ENCODE data around the gene MYOZ3. TPM values are rescaled to one million over a fixed set of nuclear protein-coding genes. Genes with fewer than 3 reads are reported as not detected.

The MYOZ3 gene
- total RNA-seq, 1 experiment from 2014 or later = 0.10 TPM

DNA sequence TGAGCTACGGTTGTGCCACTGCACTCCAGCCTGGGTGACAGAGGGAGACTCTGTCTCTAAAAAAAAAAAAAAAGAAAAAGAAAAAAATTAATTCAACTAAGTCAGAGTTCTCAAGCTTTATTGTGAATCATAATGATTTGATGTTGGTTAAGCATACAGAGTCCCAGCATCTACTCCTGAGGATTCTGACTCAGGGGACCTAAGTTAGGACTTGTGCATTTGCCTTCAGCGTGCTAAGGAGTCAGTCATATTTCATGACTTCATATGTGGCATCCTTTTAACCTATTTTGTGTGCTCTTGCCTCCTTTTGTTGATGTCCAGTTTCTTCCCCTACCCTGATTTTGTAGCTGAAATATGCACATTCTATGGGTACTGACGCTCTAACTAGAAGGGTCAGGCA is 2.9 kb downstream of the MYOZ3 start:
- ChIA-PET POLR2A (no interaction called here), RAD21 (ENCODE audit: low non-redundant PET in 1 of 2, low total read pairs in 2 of 2, uncharacterized antibody in 2 of 2, unreplicated experiment in 2 of 2) (no interaction called here), CTCF (interaction anchor here (0.8 kb wide), 1 partner anchor 10 kb away, joined by 3 read pairs; no protein-coding TSS in a partner anchor)
- Histone ChIP-seq H3K9me3 (ENCODE audit: control insufficient read depth in 1 of 2, insufficient read depth in 1 of 2, low read depth in 1 of 2, low read length in 2 of 2) (no peaks in the 10 kb centered on the region), H3K27me3 (ENCODE audit: insufficient read depth, low read length) (no peaks in the 10 kb centered on the region; the same call in 1 of the 2 replicates), H3K4me2 (ENCODE audit: low read length) (no peak overlapping the region), H3K27ac (ENCODE audit: low read depth, low read length) (no peak overlapping the region), H3K79me2 (ENCODE audit: insufficient read depth, low read length) (no peaks in the 10 kb centered on the region), H3K4me3 (replicated peaks in 1 of 2; ENCODE audit: low read depth in 1 of 2, low read length in 2 of 2) (no peak overlapping the region), H3K9ac (ENCODE audit: low read length) (no peak overlapping the region), H4K20me1 (ENCODE audit: insufficient read depth) (no peaks in the 10 kb centered on the region), H2AFZ (ENCODE audit: low read depth, low read length, poor library complexity, severe bottlenecking) (no peak overlapping the region), H3K4me1 (ENCODE audit: control insufficient read depth in 1 of 2, insufficient read depth in 2 of 2, low read length in 2 of 2) (no peaks in the 10 kb centered on the region), H3K9me2 (ENCODE audit: insufficient read depth) (no peaks in the 10 kb centered on the region), H3K36me3 (ENCODE audit: control insufficient read depth in 1 of 2, insufficient read depth in 2 of 2, low read length in 2 of 2) (no peaks in the 10 kb centered on the region)
- intact Hi-C loops (cut with micrococcal nuclease) = no loop called here
- TF ChIP-seq, protein P1, sequence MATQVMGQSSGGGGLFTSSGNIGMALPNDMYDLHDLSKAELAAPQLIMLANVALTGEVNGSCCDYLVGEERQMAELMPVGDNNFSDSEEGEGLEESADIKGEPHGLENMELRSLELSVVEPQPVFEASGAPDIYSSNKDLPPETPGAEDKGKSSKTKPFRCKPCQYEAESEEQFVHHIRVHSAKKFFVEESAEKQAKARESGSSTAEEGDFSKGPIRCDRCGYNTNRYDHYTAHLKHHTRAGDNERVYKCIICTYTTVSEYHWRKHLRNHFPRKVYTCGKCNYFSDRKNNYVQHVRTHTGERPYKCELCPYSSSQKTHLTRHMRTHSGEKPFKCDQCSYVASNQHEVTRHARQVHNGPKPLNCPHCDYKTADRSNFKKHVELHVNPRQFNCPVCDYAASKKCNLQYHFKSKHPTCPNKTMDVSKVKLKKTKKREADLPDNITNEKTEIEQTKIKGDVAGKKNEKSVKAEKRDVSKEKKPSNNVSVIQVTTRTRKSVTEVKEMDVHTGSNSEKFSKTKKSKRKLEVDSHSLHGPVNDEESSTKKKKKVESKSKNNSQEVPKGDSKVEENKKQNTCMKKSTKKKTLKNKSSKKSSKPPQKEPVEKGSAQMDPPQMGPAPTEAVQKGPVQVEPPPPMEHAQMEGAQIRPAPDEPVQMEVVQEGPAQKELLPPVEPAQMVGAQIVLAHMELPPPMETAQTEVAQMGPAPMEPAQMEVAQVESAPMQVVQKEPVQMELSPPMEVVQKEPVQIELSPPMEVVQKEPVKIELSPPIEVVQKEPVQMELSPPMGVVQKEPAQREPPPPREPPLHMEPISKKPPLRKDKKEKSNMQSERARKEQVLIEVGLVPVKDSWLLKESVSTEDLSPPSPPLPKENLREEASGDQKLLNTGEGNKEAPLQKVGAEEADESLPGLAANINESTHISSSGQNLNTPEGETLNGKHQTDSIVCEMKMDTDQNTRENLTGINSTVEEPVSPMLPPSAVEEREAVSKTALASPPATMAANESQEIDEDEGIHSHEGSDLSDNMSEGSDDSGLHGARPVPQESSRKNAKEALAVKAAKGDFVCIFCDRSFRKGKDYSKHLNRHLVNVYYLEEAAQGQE (IDR thresholded peaks at IDR 0.05; ENCODE audit: low read depth) = no peak
- TF ChIP-seq, protein P2, sequence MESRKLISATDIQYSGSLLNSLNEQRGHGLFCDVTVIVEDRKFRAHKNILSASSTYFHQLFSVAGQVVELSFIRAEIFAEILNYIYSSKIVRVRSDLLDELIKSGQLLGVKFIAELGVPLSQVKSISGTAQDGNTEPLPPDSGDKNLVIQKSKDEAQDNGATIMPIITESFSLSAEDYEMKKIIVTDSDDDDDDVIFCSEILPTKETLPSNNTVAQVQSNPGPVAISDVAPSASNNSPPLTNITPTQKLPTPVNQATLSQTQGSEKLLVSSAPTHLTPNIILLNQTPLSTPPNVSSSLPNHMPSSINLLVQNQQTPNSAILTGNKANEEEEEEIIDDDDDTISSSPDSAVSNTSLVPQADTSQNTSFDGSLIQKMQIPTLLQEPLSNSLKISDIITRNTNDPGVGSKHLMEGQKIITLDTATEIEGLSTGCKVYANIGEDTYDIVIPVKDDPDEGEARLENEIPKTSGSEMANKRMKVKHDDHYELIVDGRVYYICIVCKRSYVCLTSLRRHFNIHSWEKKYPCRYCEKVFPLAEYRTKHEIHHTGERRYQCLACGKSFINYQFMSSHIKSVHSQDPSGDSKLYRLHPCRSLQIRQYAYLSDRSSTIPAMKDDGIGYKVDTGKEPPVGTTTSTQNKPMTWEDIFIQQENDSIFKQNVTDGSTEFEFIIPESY (IDR thresholded peaks at IDR 0.05; ENCODE audit: extremely low read depth, insufficient replicate concordance, low read length) = no peak
- TF ChIP-seq SP1 (IDR thresholded peaks at IDR 0.05; ENCODE audit: low read depth) = no peak
- no peak for TF ChIP-seq FOSL1 (IDR thresholded peaks at IDR 0.05; ENCODE audit: low read depth)
- TF ChIP-seq SRF (IDR thresholded peaks at IDR 0.05; ENCODE audit: low read depth) = no peak
- TF ChIP-seq ZNF274 (IDR thresholded peaks at IDR 0.05; ENCODE audit: low read depth, low read length) = no peak
- TF ChIP-seq, protein P3, sequence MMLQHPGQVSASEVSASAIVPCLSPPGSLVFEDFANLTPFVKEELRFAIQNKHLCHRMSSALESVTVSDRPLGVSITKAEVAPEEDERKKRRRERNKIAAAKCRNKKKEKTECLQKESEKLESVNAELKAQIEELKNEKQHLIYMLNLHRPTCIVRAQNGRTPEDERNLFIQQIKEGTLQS (IDR thresholded peaks at IDR 0.05) = no peak
- no peak for TF ChIP-seq RAD21 (IDR thresholded peaks at IDR 0.05; ENCODE audit: low read depth)
- TF ChIP-seq, protein P4, sequence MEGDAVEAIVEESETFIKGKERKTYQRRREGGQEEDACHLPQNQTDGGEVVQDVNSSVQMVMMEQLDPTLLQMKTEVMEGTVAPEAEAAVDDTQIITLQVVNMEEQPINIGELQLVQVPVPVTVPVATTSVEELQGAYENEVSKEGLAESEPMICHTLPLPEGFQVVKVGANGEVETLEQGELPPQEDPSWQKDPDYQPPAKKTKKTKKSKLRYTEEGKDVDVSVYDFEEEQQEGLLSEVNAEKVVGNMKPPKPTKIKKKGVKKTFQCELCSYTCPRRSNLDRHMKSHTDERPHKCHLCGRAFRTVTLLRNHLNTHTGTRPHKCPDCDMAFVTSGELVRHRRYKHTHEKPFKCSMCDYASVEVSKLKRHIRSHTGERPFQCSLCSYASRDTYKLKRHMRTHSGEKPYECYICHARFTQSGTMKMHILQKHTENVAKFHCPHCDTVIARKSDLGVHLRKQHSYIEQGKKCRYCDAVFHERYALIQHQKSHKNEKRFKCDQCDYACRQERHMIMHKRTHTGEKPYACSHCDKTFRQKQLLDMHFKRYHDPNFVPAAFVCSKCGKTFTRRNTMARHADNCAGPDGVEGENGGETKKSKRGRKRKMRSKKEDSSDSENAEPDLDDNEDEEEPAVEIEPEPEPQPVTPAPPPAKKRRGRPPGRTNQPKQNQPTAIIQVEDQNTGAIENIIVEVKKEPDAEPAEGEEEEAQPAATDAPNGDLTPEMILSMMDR (IDR thresholded peaks at IDR 0.05 in 2 of 3, conservative IDR thresholded peaks at IDR 0.05 in 1 of 3; ENCODE audit: borderline replicate concordance in 1 of 3, insufficient read depth in 1 of 3, low read depth in 2 of 3, low read length in 2 of 3) = no peak
- TF ChIP-seq CBX3 (IDR thresholded peaks at IDR 0.05; ENCODE audit: low read depth) = no peak
- no peak for TF ChIP-seq TCF7L2 (IDR thresholded peaks at IDR 0.05; ENCODE audit: borderline replicate concordance, extremely low read depth, insufficient read depth, insufficient read length)
- TF ChIP-seq POLR2A (IDR thresholded peaks at IDR 0.05; ENCODE audit: borderline replicate concordance, extremely low read depth, insufficient read depth, insufficient read length) = no peak
- TF ChIP-seq, protein P5, sequence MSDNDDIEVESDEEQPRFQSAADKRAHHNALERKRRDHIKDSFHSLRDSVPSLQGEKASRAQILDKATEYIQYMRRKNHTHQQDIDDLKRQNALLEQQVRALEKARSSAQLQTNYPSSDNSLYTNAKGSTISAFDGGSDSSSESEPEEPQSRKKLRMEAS (IDR thresholded peaks at IDR 0.05) = no peak
- no peak for TF ChIP-seq YY1 (IDR thresholded peaks at IDR 0.05; ENCODE audit: extremely low read depth, insufficient replicate concordance, low read depth, low read length)
- no peak for TF ChIP-seq JUND (IDR thresholded peaks at IDR 0.05)
- no peak for TF ChIP-seq CEBPB (IDR thresholded peaks at IDR 0.05; ENCODE audit: low read depth)
- no peak for TF ChIP-seq POLR2AphosphoS5 (IDR thresholded peaks at IDR 0.05; ENCODE audit: low read depth, low read length)
- no peak for ATAC-seq
- DNase-seq (ENCODE audit: low read depth, low spot score) = no peak
- BruUV-seq (replicated peaks) = no TSS peak

All from HCT116 (cell line).